A549 (cell line): Measurements from ENCODE around the gene PLCB4.

ENCODE experiments used
- CBX8 ChIP-seq: fragments of 200-600 bp; sonication (generic); IDR thresholded peaks from 2 replicates; pipeline ENCODE4 v1.6.1; 2016
- EP300 ChIP-seq, 2 experiments: fragments of >200 bp; sonication (Bioruptor Twin); formaldehyde crosslinking; IDR thresholded peaks; 2 replicates in 1 of 2; 3 replicates in 1 of 2; pipeline ENCODE4 v1.6.1; 2016 to 2017
- FOSL2 ChIP-seq, 2 experiments: fragments of 450-650 bp in 1 of 2; fragments of >200 bp in 1 of 2; sonication (Bioruptor Twin) in 1 of 2; formaldehyde crosslinking; IDR thresholded peaks; 2 replicates each; pipeline versions ENCODE4 v1.5.0 to v1.6.1; 2016 to 2020; ENCODE audit warnings: mild to moderate bottlenecking in 1 of 2, moderate library complexity in 1 of 2
- JUN ChIP-seq, 2 experiments: fragments of >200 bp; sonication (Bioruptor Twin); formaldehyde crosslinking; IDR thresholded peaks; 2 replicates in 1 of 2; 3 replicates in 1 of 2; pipeline ENCODE4 v1.6.1; 2016 to 2017
- KDM5A ChIP-seq: fragments of 200-600 bp; sonication (generic); IDR thresholded peaks from 2 replicates; pipeline ENCODE4 v1.6.1; 2016; ENCODE audit warnings: antibody characterized with exemption, mild to moderate bottlenecking
- NR3C1 ChIP-seq: fragments of >200 bp; sonication (Bioruptor Twin); formaldehyde crosslinking; IDR thresholded peaks from 3 replicates; pipeline ENCODE4 v1.6.1; 2017
- PHF8 ChIP-seq: fragments of 200-600 bp; sonication (generic); IDR thresholded peaks from 2 replicates; pipeline ENCODE4 v1.6.1; 2016; ENCODE audit warnings: low read depth, mild to moderate bottlenecking, antibody characterized with exemption, moderate library complexity, borderline replicate concordance
- POLR2A ChIP-seq: IDR thresholded peaks from 2 replicates; pipeline ENCODE4 v1.6.1; 2012; ENCODE audit warnings: mild to moderate bottlenecking, low read length
- RFX5 ChIP-seq: fragments of 450-650 bp; IDR thresholded peaks from 2 replicates; pipeline ENCODE4 v1.7.1; 2014; ENCODE audit warnings: antibody characterized with exemption, mild to moderate bottlenecking, moderate library complexity
- RNF2 ChIP-seq: fragments of 200-600 bp; sonication (generic); IDR thresholded peaks from 2 replicates; pipeline ENCODE4 v1.6.1; 2016; ENCODE audit warnings: low read depth, mild to moderate bottlenecking, antibody characterized with exemption, moderate library complexity, borderline replicate concordance
- TF ChIP-seq, protein P1 (sequence below): fragments of >200 bp; sonication (Bioruptor Twin); formaldehyde crosslinking; IDR thresholded peaks from 3 replicates; pipeline ENCODE4 v1.5.1; 2016
- TF ChIP-seq, protein P2 (sequence below): IDR thresholded peaks from 2 replicates; pipeline ENCODE4 v1.6.1; 2012; ENCODE audit warnings: low read depth, borderline replicate concordance
- TF ChIP-seq, protein P3 (sequence below): fragments of 450-650 bp; IDR thresholded peaks from 2 replicates; pipeline ENCODE4 v1.6.1; 2014; ENCODE audit warnings: antibody characterized with exemption
- TF ChIP-seq, protein P4 (sequence below): fragments of 150-350 bp; IDR thresholded peaks from 2 replicates; pipeline ENCODE4 v1.6.1; 2014; ENCODE audit warnings: low read depth, mild to moderate bottlenecking, low read length

DNA sequence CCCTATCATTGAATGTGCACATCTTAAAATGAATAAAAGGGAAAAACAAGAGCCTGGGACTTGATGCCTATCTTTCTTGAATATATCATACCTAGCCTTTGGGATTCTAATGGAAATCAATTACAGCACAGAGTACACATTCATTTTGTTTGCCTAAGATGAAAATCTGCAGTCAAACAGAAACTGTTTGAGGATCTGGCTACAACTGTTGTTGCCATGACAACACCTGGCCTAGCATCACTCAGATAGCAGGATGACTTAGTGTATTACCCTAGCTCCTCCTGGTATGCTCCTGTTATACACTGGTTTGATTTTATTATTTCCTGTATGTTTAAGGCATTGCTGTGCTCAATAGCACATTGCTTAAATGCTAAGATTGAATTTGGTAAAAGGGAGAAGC, 374.0 kb downstream of the PLCB4 start:
- TF ChIP-seq, protein P1, sequence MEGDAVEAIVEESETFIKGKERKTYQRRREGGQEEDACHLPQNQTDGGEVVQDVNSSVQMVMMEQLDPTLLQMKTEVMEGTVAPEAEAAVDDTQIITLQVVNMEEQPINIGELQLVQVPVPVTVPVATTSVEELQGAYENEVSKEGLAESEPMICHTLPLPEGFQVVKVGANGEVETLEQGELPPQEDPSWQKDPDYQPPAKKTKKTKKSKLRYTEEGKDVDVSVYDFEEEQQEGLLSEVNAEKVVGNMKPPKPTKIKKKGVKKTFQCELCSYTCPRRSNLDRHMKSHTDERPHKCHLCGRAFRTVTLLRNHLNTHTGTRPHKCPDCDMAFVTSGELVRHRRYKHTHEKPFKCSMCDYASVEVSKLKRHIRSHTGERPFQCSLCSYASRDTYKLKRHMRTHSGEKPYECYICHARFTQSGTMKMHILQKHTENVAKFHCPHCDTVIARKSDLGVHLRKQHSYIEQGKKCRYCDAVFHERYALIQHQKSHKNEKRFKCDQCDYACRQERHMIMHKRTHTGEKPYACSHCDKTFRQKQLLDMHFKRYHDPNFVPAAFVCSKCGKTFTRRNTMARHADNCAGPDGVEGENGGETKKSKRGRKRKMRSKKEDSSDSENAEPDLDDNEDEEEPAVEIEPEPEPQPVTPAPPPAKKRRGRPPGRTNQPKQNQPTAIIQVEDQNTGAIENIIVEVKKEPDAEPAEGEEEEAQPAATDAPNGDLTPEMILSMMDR, result no peak
- TF ChIP-seq FOSL2 (IDR thresholded peaks at IDR 0.05) (no peak), FOSL2 (CRISPR knock-in tag; IDR thresholded peaks at IDR 0.05) (no peak), KDM5A (no peak), NR3C1 (no peak), PHF8 (no peak), EP300 (IDR thresholded peaks at IDR 0.05) (no peak), RFX5 (no peak), CBX8 (no peak), JUN (IDR thresholded peaks at IDR 0.05) (no peak), POLR2A (no peak), RNF2 (no peak)
- TF ChIP-seq, protein P2, sequence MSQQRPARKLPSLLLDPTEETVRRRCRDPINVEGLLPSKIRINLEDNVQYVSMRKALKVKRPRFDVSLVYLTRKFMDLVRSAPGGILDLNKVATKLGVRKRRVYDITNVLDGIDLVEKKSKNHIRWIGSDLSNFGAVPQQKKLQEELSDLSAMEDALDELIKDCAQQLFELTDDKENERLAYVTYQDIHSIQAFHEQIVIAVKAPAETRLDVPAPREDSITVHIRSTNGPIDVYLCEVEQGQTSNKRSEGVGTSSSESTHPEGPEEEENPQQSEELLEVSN, result no peak
- TF ChIP-seq, protein P3, sequence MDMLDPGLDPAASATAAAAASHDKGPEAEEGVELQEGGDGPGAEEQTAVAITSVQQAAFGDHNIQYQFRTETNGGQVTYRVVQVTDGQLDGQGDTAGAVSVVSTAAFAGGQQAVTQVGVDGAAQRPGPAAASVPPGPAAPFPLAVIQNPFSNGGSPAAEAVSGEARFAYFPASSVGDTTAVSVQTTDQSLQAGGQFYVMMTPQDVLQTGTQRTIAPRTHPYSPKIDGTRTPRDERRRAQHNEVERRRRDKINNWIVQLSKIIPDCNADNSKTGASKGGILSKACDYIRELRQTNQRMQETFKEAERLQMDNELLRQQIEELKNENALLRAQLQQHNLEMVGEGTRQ, result no peak
- TF ChIP-seq, protein P4, sequence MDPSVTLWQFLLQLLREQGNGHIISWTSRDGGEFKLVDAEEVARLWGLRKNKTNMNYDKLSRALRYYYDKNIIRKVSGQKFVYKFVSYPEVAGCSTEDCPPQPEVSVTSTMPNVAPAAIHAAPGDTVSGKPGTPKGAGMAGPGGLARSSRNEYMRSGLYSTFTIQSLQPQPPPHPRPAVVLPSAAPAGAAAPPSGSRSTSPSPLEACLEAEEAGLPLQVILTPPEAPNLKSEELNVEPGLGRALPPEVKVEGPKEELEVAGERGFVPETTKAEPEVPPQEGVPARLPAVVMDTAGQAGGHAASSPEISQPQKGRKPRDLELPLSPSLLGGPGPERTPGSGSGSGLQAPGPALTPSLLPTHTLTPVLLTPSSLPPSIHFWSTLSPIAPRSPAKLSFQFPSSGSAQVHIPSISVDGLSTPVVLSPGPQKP, result no peak
